Heart right ventricle (tissue), 16 donors: ENCODE measurements around the gene LMO1. TPM values are rescaled to one million over a fixed set of nuclear protein-coding genes. Genes with fewer than 3 reads are reported as not detected.

Experiments
- ATAC-seq, 8 donors: fragments of 200-7000 bp; cut with Tn5 transposase; one replicate each; pipeline ENCODE4 v1.9.1; 2020; ENCODE audit warnings: mild to moderate bottlenecking in 8 of 8, moderate library complexity in 8 of 8, moderate number of reproducible peaks in 1 of 8
- DNase-seq, 2 donors: peaks; one replicate each; pipeline ENCODE4 v3.0.0-alpha.2; 2020
- H3K27ac ChIP-seq, 10 donors: fragments of 200-600 bp; sonication (generic) in 2 of 10; one replicate each; pipeline versions ENCODE4 v1.5.0 to v1.8.0; 2020 to 2022; ENCODE audit warnings: mild to moderate bottlenecking in 3 of 10
- H3K27me3 ChIP-seq, 7 donors: fragments of 200-600 bp; one replicate each; pipeline ENCODE4 v1.8.0; 2021 to 2022; ENCODE audit warnings: mild to moderate bottlenecking in 2 of 7
- H3K36me3 ChIP-seq, 9 donors: fragments of 200-600 bp; sonication (generic) in 1 of 9; one replicate each; pipeline versions ENCODE4 v1.5.0 to v1.8.0; 2020 to 2022; ENCODE audit warnings: mild to moderate bottlenecking in 2 of 9
- H3K4me1 ChIP-seq, 9 donors: fragments of 200-600 bp; sonication (generic) in 1 of 9; one replicate each; pipeline versions ENCODE4 v1.5.0 to v1.8.0; 2020 to 2022; ENCODE audit warnings: mild to moderate bottlenecking in 4 of 9
- H3K4me3 ChIP-seq, 10 donors: fragments of 200-600 bp; sonication (generic) in 2 of 10; one replicate each; pipeline versions ENCODE4 v1.5.0 to v1.8.0; 2020 to 2022; ENCODE audit warnings: mild to moderate bottlenecking in 7 of 10, moderate library complexity in 2 of 10
- H3K9me3 ChIP-seq, 11 donors: fragments of 200-600 bp in 10 of 11; sonication (generic) in 2 of 11; one replicate each; pipeline versions ENCODE4 v1.5.0 to v1.8.0; 2013 to 2022; ENCODE audit warnings: mild to moderate bottlenecking in 2 of 11, control low read depth in 1 of 11, moderate library complexity in 1 of 11
- CTCF ChIP-seq, 9 donors: fragments of 200-600 bp; sonication (generic) in 2 of 9; IDR thresholded peaks; one replicate each; pipeline versions ENCODE4 v1.5.0 to v1.8.0; 2021 to 2022; ENCODE audit warnings: antibody characterized with exemption in 9 of 9, mild to moderate bottlenecking in 5 of 9, moderate library complexity in 1 of 9
- WGBS, 2 donors: extraction: QIAGEN DNeasy Blood & Tissue Kit; methylation state at CpG; one replicate each; pipeline ENCODE4 v1.1.7; 2013; ENCODE audit warnings: inconsistent platforms in 1 of 2; 5-methylcytosine and 5-hydroxymethylcytosine counted together
- intact Hi-C, 10 donors: fragments of 100-400 bp; cut with DNase I; formaldehyde crosslinking; loops; one replicate each; pipeline versions ENCODE4 v1.11.1 to v1.14.2; 2022
- polyA plus RNA-seq, 2 donors: library from polyadenylated mRNA; stranded (reverse); fragments of 200-250 nt; gene quantifications; one replicate each; pipeline ENCODE4 v1.2.3, GENCODE V29; 2013
- total RNA-seq, 10 donors: library from RNA; stranded (reverse); fragmentation: NEBNext Ultra II Directional in 3 of 10; extraction: Animal tissue kit (Norgen Biotek cat#: 25700) in 3 of 10; gene quantifications; one replicate each; pipeline versions ENCODE4 v1.2.1 to v1.2.4, GENCODE V29; 2021 to 2023
- donor health status: Arrhythmogenic right ventricular cardiomyopathy.
- donor health status: ischemic (EF 13 %, LVEDD 7.1; RV severe dilation, severe dysfunction).
- donor health status: healthy with polysubstance abuse.
- donor health status: DM: no; HTN: yes; CAD: no.
- donor health status: DM: no; HTN: no; CAD: no.
- donor health status: ischemic (EF 25% LVEDD 6.9; RV normal size, moderate dysfunction).
- donor health status: ischemic (EF 25% LVEDD 5.7; RV mildly dilated, moderate dysfunction).
- donor health status: healthy.
- donor health status: DM: yes; HTN: yes; CAD: no.
- donor health status: Ischemic cardiomyopathy.
- donor health status: ischemic (EF 35%, LVEDD 5.7; RV mildly dilated, moderate dysfunction).
- donor health status: nonischemic (EF 11% LVEDD 7.7; RV severe dilation, severe dysfunction).
- donor health status: DM: yes; HTN: yes; CAD: no.
- donor health status: PGD.
- donor health status: ischemic (EF 29% LVEDD 5.4; RV normal size, mild dysfunction).
- donor health status: nonischemic (EF 23%, LVEDD 6.1; RV moderate dilation, normal function).

LMO1 gene
- total and polyA plus RNA-seq, 12 donors, result 0.55 to 6.6 (median 2.4) TPM

- DNase-seq (no peak), ATAC-seq (no peak)
- Histone ChIP-seq H3K27me3 (peaks cover 0 to 24% (median 12%) of the 10 kb centered on the region in 7 donors), H3K27ac (no peak overlapping the region), H3K4me3 (no peak overlapping the region), H3K9me3 (no peaks in the 10 kb centered on the region), H3K4me1 (peaks cover 0 to 24% (median 4%) of the 10 kb centered on the region in 9 donors), H3K36me3 (no peaks in the 10 kb centered on the region)
- no peak for TF ChIP-seq CTCF (IDR thresholded peaks at IDR 0.05)
- intact Hi-C loops, result no loop called here
- 90 to 96% methylated on average over 4 of the region's 4 CpGs for WGBS, 2 donors
Measured at GRCh38 chr11:8257003-8257664, 6.5 kb downstream of the LMO1 start.

- Histone ChIP-seq H3K36me3 (no peaks in the 10 kb centered on the region), H3K9me3 (no peaks in the 10 kb centered on the region), H3K27ac (no peak overlapping the region), H3K4me1 (peaks cover 0 to 19% (median 4%) of the 10 kb centered on the region in 9 donors), H3K4me3 (no peak overlapping the region), H3K27me3 (peaks cover 0 to 17% (median 6%) of the 10 kb centered on the region in 7 donors)
- intact Hi-C loops, result no loop called here
- DNase-seq (no peak), ATAC-seq (no peak)
- 84 to 86% methylated on average over 5 of the region's 5 CpGs for WGBS, 2 donors
- no peak for TF ChIP-seq CTCF (IDR thresholded peaks at IDR 0.05)
Measured at GRCh38 chr11:8256271-8257002, 7.2 kb downstream of the LMO1 start.

- WGBS, 2 donors, result 85% methylated on average over 12 of the region's 12 CpGs
- no peak for ATAC-seq
- no peak for TF ChIP-seq CTCF (IDR thresholded peaks at IDR 0.05)
Measured at GRCh38 chr11:8253566-8253965, 10.1 kb downstream of the LMO1 start.

GRCh38 chr11:8252946-8253345, 10.7 kb downstream of the LMO1 start:
- intact Hi-C loops, result no loop called here
- H3K9me3 ChIP-seq, result no peaks in the 10 kb centered on the region
- peaks cover 0 to 2% (median 0%) of the 10 kb centered on the region in 9 donors for H3K4me1 ChIP-seq
- no peak for TF ChIP-seq CTCF (IDR thresholded peaks at IDR 0.05)
- WGBS, 2 donors, result 77 to 88% methylated on average over 5 of the region's 5 CpGs
- DNase-seq (no peak), ATAC-seq (no peak)
- no peaks in the 10 kb centered on the region for H3K36me3 ChIP-seq
- H3K27me3 ChIP-seq, result no peaks in the 10 kb centered on the region
- no peak overlapping the region for H3K4me3 ChIP-seq
- no peak overlapping the region for H3K27ac ChIP-seq

More at GRCh38 chr11:8253566-8253965, 10.1 kb downstream of the LMO1 start:
- Histone ChIP-seq H3K4me1 (peaks cover 0 to 6% (median 0%) of the 10 kb centered on the region in 9 donors), H3K27ac (no peak overlapping the region), H3K36me3 (no peaks in the 10 kb centered on the region), H3K9me3 (no peaks in the 10 kb centered on the region), H3K27me3 (no peaks in the 10 kb centered on the region), H3K4me3 (no peak overlapping the region)
- DNase-seq, result no peak
- intact Hi-C loops, result no loop called here
